ENCODE measurements around the gene EML4.
"Not testable (repeated sequence)": the region's sequence is repeated elsewhere in the genome, so short reads cannot be mapped to it uniquely, and the experiment has no call there.

Gene EML4

GRCh38 chr2:42169100-42169873, at the start of gene EML4:
EML4 (plus strand) TSS chr2:42169353; CDS start chr2:42169612, 259 bp downstream.
- peak; percentile 33 for DNase-seq (ENCODE audit: low read depth, low spot score)
- H3K27ac ChIP-seq: peak within 1 kb of the TSS; percentile 33

GRCh38 chr2:42123426-42123825, 45.7 kb upstream of the EML4 start:
- no peak for DNase-seq (ENCODE audit: low read depth, low spot score)
- H3K27ac ChIP-seq: peak overlapping the region; percentile 78

GRCh38 chr2:42124011-42124785, 45.0 kb upstream of the EML4 start:
- DNase-seq (ENCODE audit: low read depth, low spot score): no peak
- peak overlapping the region; percentile 78 for H3K27ac ChIP-seq

GRCh38 chr2:42125841-42126594, 43.1 kb upstream of the EML4 start:
- H3K27ac ChIP-seq: peak overlapping the region; percentile 78

GRCh38 chr2:42126873-42127272, 42.3 kb upstream of the EML4 start:
- peak overlapping the region; percentile 78 for H3K27ac ChIP-seq
- DNase-seq (ENCODE audit: low read depth, low spot score): not testable (repeated sequence)

More at GRCh38 chr2:42125841-42126594, 43.1 kb upstream of the EML4 start:
- no peak for DNase-seq (ENCODE audit: low read depth, low spot score)

GRCh38 chr2:42127425-42128424, 41.4 kb upstream of the EML4 start:
- DNase-seq (ENCODE audit: low read depth, low spot score): no peak

GRCh38 chr2:42128721-42129486, 40.2 kb upstream of the EML4 start:
- DNase-seq (ENCODE audit: low read depth, low spot score): peak; percentile 58
- H3K27ac ChIP-seq: peak overlapping the region; percentile 78

More at GRCh38 chr2:42127425-42128424, 41.4 kb upstream of the EML4 start:
- H3K27ac ChIP-seq: peak overlapping the region; percentile 78

- no peak for DNase-seq (ENCODE audit: low read depth, low spot score)
- peak overlapping the region; percentile 78 for H3K27ac ChIP-seq
These were observed 39.7 kb upstream of the EML4 start for GRCh38 chr2:42129487-42129852.

- DNase-seq (ENCODE audit: low read depth, low spot score): no peak
- H3K27ac ChIP-seq: no peak overlapping the region
These were observed 39.2 kb upstream of the EML4 start for GRCh38 chr2:42129947-42130346.

- DNase-seq (ENCODE audit: low read depth, low spot score); H3K27ac ChIP-seq: not testable (repeated sequence)
These were observed 38.3 kb upstream of the EML4 start for GRCh38 chr2:42130858-42131257.

GRCh38 chr2:42132191-42132965, 36.8 kb upstream of the EML4 start:
- DNase-seq (ENCODE audit: low read depth, low spot score): no peak
- H3K27ac ChIP-seq: peak overlapping the region; percentile 60

GRCh38 chr2:42132966-42133641, 36.0 kb upstream of the EML4 start:
- peak; percentile 78 for DNase-seq (ENCODE audit: low read depth, low spot score)
- peak overlapping the region; percentile 60 for H3K27ac ChIP-seq

- no peak overlapping the region for H3K27ac ChIP-seq
- DNase-seq (ENCODE audit: low read depth, low spot score): no peak
These were observed 35.4 kb upstream of the EML4 start for GRCh38 chr2:42133771-42134195.

- not testable (repeated sequence) for DNase-seq (ENCODE audit: low read depth, low spot score); H3K27ac ChIP-seq
These were observed 34.7 kb upstream of the EML4 start for GRCh38 chr2:42134401-42134932.

- no peak for DNase-seq (ENCODE audit: low read depth, low spot score)
- H3K27ac ChIP-seq: no peak overlapping the region
These were observed 33.5 kb upstream of the EML4 start for GRCh38 chr2:42135381-42136312.

GRCh38 chr2:42136782-42137124, 32.4 kb upstream of the EML4 start:
- H3K27ac ChIP-seq: no peak overlapping the region
- DNase-seq (ENCODE audit: low read depth, low spot score): no peak

All from epithelial cell of prostate (primary cell).